ENCODE data around the gene MDFI.

Gene MDFI

GRCh38 chr6:41638002-41638934 lies at the start of gene MDFI:
TSS of gene MDFI (plus strand) at chr6:41638468. CDS start at chr6:41638750, 282 bp downstream.
- peak; percentile 7 for DNase-seq (ENCODE audit: low spot score)

GRCh38 chr6:41589223-41589622 lies 49.0 kb upstream of the MDFI start:
- no peak for DNase-seq (ENCODE audit: low spot score)

GRCh38 chr6:41589636-41590622 lies 48.3 kb upstream of the MDFI start:
- no peak for DNase-seq (ENCODE audit: low spot score)

- DNase-seq (ENCODE audit: low spot score) = no peak
These were observed 47.1 kb upstream of the MDFI start for GRCh38 chr6:41591122-41591521.

- DNase-seq (ENCODE audit: low spot score) = peak; percentile 57
These were observed 46.3 kb upstream of the MDFI start for GRCh38 chr6:41591859-41592502.

GRCh38 chr6:41593406-41593805 lies 44.9 kb upstream of the MDFI start:
- no peak for DNase-seq (ENCODE audit: low spot score)

- no peak for DNase-seq (ENCODE audit: low spot score)
These were observed 44.4 kb upstream of the MDFI start for GRCh38 chr6:41593839-41594238.

GRCh38 chr6:41594326-41594725 lies 43.9 kb upstream of the MDFI start:
- no peak for DNase-seq (ENCODE audit: low spot score)

GRCh38 chr6:41594766-41595165 lies 43.5 kb upstream of the MDFI start:
- no peak for DNase-seq (ENCODE audit: low spot score)

- DNase-seq (ENCODE audit: low spot score) = no peak
These were observed 43.1 kb upstream of the MDFI start for GRCh38 chr6:41595166-41595565.

- no peak for DNase-seq (ENCODE audit: low spot score)
These were observed 42.1 kb upstream of the MDFI start for GRCh38 chr6:41596096-41596685.

GRCh38 chr6:41596807-41597206 lies 41.5 kb upstream of the MDFI start:
- no peak for DNase-seq (ENCODE audit: low spot score)

- DNase-seq (ENCODE audit: low spot score) = no peak
These were observed 40.8 kb upstream of the MDFI start for GRCh38 chr6:41597246-41598000.

- no peak for DNase-seq (ENCODE audit: low spot score)
These were observed 39.6 kb upstream of the MDFI start for GRCh38 chr6:41598670-41599014.

- no peak for DNase-seq (ENCODE audit: low spot score)
These were observed 39.0 kb upstream of the MDFI start for GRCh38 chr6:41599015-41599851.

- DNase-seq (ENCODE audit: low spot score) = no peak
These were observed 38.3 kb upstream of the MDFI start for GRCh38 chr6:41599852-41600445.

- no peak for DNase-seq (ENCODE audit: low spot score)
These were observed 37.6 kb upstream of the MDFI start for GRCh38 chr6:41600499-41601247.

- DNase-seq (ENCODE audit: low spot score) = no peak
These were observed 37.1 kb upstream of the MDFI start for GRCh38 chr6:41601248-41601549.

GRCh38 chr6:41602422-41602743 lies 35.9 kb upstream of the MDFI start:
- no peak for DNase-seq (ENCODE audit: low spot score)

All from kidney tubule cell (primary cell).